DMS53 treated with DMSO at 0.1 percent for 48 hours (cell line): ENCODE results near the gene CHRNA4.
"Not testable (repeated sequence)": the region's sequence is repeated elsewhere in the genome, so short reads cannot be mapped to it uniquely, and the experiment has no call there.

ENCODE experiments used
- DNase-seq: peaks from one replicate; lab custom pipeline; 2025; ENCODE audit not compliant: unreplicated experiment; lab: John Stamatoyannopoulos, UW

CHRNA4 gene

GRCh38 chr20:63310265-63310991 is 50.7 kb downstream of the CHRNA4 start:
- no peak for DNase-seq

- DNase-seq: peak; percentile 7
Measured at GRCh38 chr20:63309261-63310071, 51.7 kb downstream of the CHRNA4 start.

GRCh38 chr20:63308218-63308911 is 52.8 kb downstream of the CHRNA4 start:
- no peak for DNase-seq

- no peak for DNase-seq
Measured at GRCh38 chr20:63307538-63308217, 53.5 kb downstream of the CHRNA4 start.

GRCh38 chr20:63306673-63307537 is 54.2 kb downstream of the CHRNA4 start:
- no peak for DNase-seq

GRCh38 chr20:63305933-63306672 is 55.0 kb downstream of the CHRNA4 start:
- DNase-seq: not testable (repeated sequence)

GRCh38 chr20:63305393-63305792 is 55.8 kb downstream of the CHRNA4 start:
- no peak for DNase-seq

GRCh38 chr20:63303095-63303666 is 58.0 kb downstream of the CHRNA4 start:
- no peak for DNase-seq

GRCh38 chr20:63301671-63302070 is 59.5 kb downstream of the CHRNA4 start:
- no peak for DNase-seq

- no peak for DNase-seq
Measured at GRCh38 chr20:63298731-63299312, 62.3 kb downstream of the CHRNA4 start.

GRCh38 chr20:63297796-63298572 is 63.2 kb downstream of the CHRNA4 start:
- no peak for DNase-seq

- DNase-seq: no peak
Measured at GRCh38 chr20:63297371-63297781, 63.8 kb downstream of the CHRNA4 start.

- DNase-seq: no peak
Measured at GRCh38 chr20:63296531-63297299, 64.4 kb downstream of the CHRNA4 start.

GRCh38 chr20:63295846-63296245 is 65.3 kb downstream of the CHRNA4 start:
- DNase-seq: no peak

GRCh38 chr20:63295422-63295821 is 65.7 kb downstream of the CHRNA4 start:
- DNase-seq: no peak

- no peak for DNase-seq
Measured at GRCh38 chr20:63295018-63295417, 66.1 kb downstream of the CHRNA4 start.

GRCh38 chr20:63294536-63294900 is 66.6 kb downstream of the CHRNA4 start:
- DNase-seq: no peak
